IgD-negative memory B cell (primary cell): ENCODE results near the gene RPRML. TPM values are rescaled to one million over a fixed set of nuclear protein-coding genes. Genes with fewer than 3 reads are reported as not detected.

Source experiments
- H3K27ac Mint-ChIP-seq, 3 donors: one replicate each; pipeline ENCODE4 v1.8.0; 2020 to 2022; ENCODE audit warnings: mild to moderate bottlenecking in 3 of 3, mixed read lengths in 3 of 3, moderate library complexity in 1 of 3
- H3K27me3 Mint-ChIP-seq: one replicate; pipeline ENCODE4 v1.8.0; 2021; ENCODE audit warnings: mixed read lengths
- H3K36me3 Mint-ChIP-seq: one replicate; pipeline ENCODE4 v1.8.0; 2020; ENCODE audit warnings: mild to moderate bottlenecking, mixed read lengths
- H3K4me1 Mint-ChIP-seq, 3 donors: one replicate each; pipeline ENCODE4 v1.8.0; 2020 to 2022; ENCODE audit warnings: mixed read lengths in 3 of 3, mild to moderate bottlenecking in 1 of 3
- H3K4me3 Mint-ChIP-seq, 4 donors: one replicate each; pipeline ENCODE4 v1.8.0; 2020 to 2022; ENCODE audit warnings: mild to moderate bottlenecking in 4 of 4, mixed read lengths in 4 of 4, moderate library complexity in 3 of 4
- H3K9me3 Mint-ChIP-seq, 3 donors: one replicate each; pipeline ENCODE4 v1.8.0; 2020 to 2021; ENCODE audit warnings: mixed read lengths in 3 of 3, mild to moderate bottlenecking in 1 of 3
- polyA plus RNA-seq: library from polyadenylated mRNA; unstranded; fragments of 300-500 nt; fragmentation: Illumina TruSeq; gene quantifications from one replicate; pipeline ENCODE4 v1.2.3, GENCODE V29; 2021

RPRML gene
- polyA plus RNA-seq, 1 donor from 2014 or later, result 0.28 TPM

DNA sequence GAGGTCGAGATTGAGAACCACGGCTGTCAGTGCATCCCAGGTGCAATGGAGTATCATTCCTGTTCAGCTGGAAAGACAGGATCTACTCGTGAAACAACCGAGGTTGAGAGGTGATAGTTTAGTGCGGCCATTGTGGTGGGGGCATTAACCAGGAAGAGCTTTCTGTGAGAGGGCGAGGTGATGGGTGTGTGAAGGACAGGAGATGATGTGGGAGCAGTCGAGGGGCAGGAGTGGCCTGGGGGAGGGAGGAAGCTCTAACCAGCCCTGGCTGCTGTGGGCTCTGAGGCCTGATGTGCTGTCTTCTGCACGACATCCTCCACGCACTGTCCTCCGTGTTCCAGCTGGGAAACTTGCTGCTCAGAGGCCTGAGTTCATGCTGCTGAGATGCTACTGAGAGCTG, 34.1 kb downstream of the RPRML start:
- Mint-ChIP-seq H3K36me3 (peaks cover 3% of the 10 kb centered on the region), H3K4me3 (no peak overlapping the region), H3K9me3 (no peaks in the 10 kb centered on the region), H3K27me3 (peaks cover 2% of the 10 kb centered on the region), H3K27ac (no peak overlapping the region), H3K4me1 (peaks cover 3 to 10% (median 9%) of the 10 kb centered on the region in 3 donors)

GRCh38 chr17:46943501-46944393, 35.3 kb downstream of the RPRML start:
- Mint-ChIP-seq H3K36me3 (no peaks in the 10 kb centered on the region), H3K27me3 (peaks cover 2% of the 10 kb centered on the region), H3K4me3 (no peak overlapping the region), H3K9me3 (no peaks in the 10 kb centered on the region), H3K4me1 (peaks cover 3 to 10% (median 9%) of the 10 kb centered on the region in 3 donors), H3K27ac (peak overlapping the region in 1 of 3 donors; percentile 7)

- H3K4me3 Mint-ChIP-seq, result no peak overlapping the region
- H3K36me3 Mint-ChIP-seq, result no peaks in the 10 kb centered on the region
- H3K27me3 Mint-ChIP-seq, result peaks cover 2% of the 10 kb centered on the region
- no peaks in the 10 kb centered on the region for H3K9me3 Mint-ChIP-seq
- H3K27ac Mint-ChIP-seq, result no peak overlapping the region
- peaks cover 3 to 10% (median 9%) of the 10 kb centered on the region in 3 donors for H3K4me1 Mint-ChIP-seq
These were observed 35.9 kb downstream of the RPRML start for GRCh38 chr17:46943218-46943500.

- H3K4me1 Mint-ChIP-seq, result peaks cover 3 to 10% (median 9%) of the 10 kb centered on the region in 3 donors
- H3K27ac Mint-ChIP-seq, result no peak overlapping the region
- peaks cover 2% of the 10 kb centered on the region for H3K27me3 Mint-ChIP-seq
- H3K4me3 Mint-ChIP-seq, result peak overlapping the region in 1 of 4 donors; percentile 38
- no peaks in the 10 kb centered on the region for H3K36me3 Mint-ChIP-seq
- no peaks in the 10 kb centered on the region for H3K9me3 Mint-ChIP-seq
These were observed 36.4 kb downstream of the RPRML start for GRCh38 chr17:46942441-46943217.

DNA sequence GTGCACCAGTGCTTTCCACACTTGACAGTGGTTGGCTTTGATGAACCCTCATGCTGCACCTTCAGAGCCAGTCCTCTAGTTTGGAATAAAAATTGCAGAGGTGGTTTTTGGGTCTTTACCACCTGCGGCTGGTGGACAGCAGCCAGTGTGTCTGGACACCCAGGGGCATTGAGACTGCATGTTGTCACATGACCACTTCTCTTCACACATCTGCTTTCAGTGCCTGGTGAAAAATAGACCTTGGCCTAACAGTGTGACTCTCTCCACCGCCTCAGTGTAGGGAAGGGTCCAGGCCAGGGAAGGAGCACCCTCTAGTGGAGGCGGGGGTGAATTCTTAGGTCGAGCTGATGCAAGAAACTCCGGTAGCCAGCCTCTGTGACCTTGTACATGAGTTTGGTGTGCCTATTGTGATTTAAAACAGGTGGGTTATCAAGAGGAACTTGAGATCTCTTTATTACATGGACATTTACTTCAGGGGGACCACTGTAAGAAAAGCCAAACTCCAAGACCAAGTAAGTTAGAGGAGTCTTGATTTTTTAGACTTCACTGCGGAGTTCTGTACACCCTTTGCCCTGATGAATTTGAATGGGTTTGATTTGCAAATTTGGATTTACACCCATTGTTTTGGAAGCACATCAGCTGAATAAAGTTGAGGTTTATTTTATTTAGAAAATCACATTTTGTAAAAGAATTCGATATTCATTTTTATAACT, 38.2 kb downstream of the RPRML start:
- Mint-ChIP-seq H3K4me3 (no peak overlapping the region), H3K27me3 (no peaks in the 10 kb centered on the region), H3K27ac (peak overlapping the region in 2 of 3 donors; percentile 12 to 63), H3K4me1 (peaks cover 3 to 10% (median 9%) of the 10 kb centered on the region in 3 donors), H3K36me3 (no peaks in the 10 kb centered on the region), H3K9me3 (no peaks in the 10 kb centered on the region)

- H3K27ac Mint-ChIP-seq, result no peak overlapping the region
- H3K27me3 Mint-ChIP-seq, result no peaks in the 10 kb centered on the region
- H3K4me1 Mint-ChIP-seq, result peaks cover 0 to 2% (median under 1%) of the 10 kb centered on the region in 3 donors
- peaks cover 4% of the 10 kb centered on the region for H3K36me3 Mint-ChIP-seq
- no peak overlapping the region for H3K4me3 Mint-ChIP-seq
- no peaks in the 10 kb centered on the region for H3K9me3 Mint-ChIP-seq
These were observed 43.3 kb downstream of the RPRML start for GRCh38 chr17:46935658-46936266.

- Mint-ChIP-seq H3K9me3 (no peaks in the 10 kb centered on the region), H3K27ac (no peak overlapping the region), H3K36me3 (peaks cover 4% of the 10 kb centered on the region), H3K4me1 (peaks cover 6 to 16% (median 15%) of the 10 kb centered on the region in 3 donors), H3K4me3 (no peak overlapping the region), H3K27me3 (no peaks in the 10 kb centered on the region)
These were observed 47.5 kb downstream of the RPRML start for GRCh38 chr17:46931596-46931995.

DNA sequence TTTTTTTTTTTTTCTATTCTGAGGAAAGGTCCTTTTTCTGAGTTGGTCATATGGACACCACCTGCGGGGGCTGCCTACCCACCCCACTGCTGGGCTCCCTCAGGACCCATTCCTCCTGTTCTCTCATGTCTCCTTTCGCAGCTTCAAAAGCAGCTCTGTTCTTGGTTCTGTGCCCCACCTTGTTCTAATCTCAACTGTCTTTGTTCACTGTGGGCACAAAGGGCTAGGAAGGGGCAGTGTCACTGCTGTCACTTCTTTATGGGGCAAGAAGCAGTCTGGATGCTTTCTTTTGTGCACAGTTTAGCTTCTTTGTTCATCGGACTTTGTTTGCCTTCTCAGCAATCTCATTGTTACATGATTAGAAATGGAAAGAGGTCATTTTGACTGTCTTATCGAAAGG, 49.0 kb downstream of the RPRML start:
- no peak overlapping the region for H3K4me3 Mint-ChIP-seq
- H3K27me3 Mint-ChIP-seq, result no peaks in the 10 kb centered on the region
- no peaks in the 10 kb centered on the region for H3K9me3 Mint-ChIP-seq
- peaks cover 4% of the 10 kb centered on the region for H3K36me3 Mint-ChIP-seq
- H3K4me1 Mint-ChIP-seq, result peaks cover 15 to 29% (median 27%) of the 10 kb centered on the region in 3 donors
- H3K27ac Mint-ChIP-seq, result no peak overlapping the region

GRCh38 chr17:46929413-46929812, 49.6 kb downstream of the RPRML start:
- H3K27ac Mint-ChIP-seq, result peak overlapping the region in 1 of 3 donors; percentile 51
- H3K4me1 Mint-ChIP-seq, result peaks cover 19 to 35% (median 29%) of the 10 kb centered on the region in 3 donors
- H3K27me3 Mint-ChIP-seq, result no peaks in the 10 kb centered on the region
- H3K36me3 Mint-ChIP-seq, result peaks cover 4% of the 10 kb centered on the region
- H3K4me3 Mint-ChIP-seq, result no peak overlapping the region
- H3K9me3 Mint-ChIP-seq, result no peaks in the 10 kb centered on the region

DNA sequence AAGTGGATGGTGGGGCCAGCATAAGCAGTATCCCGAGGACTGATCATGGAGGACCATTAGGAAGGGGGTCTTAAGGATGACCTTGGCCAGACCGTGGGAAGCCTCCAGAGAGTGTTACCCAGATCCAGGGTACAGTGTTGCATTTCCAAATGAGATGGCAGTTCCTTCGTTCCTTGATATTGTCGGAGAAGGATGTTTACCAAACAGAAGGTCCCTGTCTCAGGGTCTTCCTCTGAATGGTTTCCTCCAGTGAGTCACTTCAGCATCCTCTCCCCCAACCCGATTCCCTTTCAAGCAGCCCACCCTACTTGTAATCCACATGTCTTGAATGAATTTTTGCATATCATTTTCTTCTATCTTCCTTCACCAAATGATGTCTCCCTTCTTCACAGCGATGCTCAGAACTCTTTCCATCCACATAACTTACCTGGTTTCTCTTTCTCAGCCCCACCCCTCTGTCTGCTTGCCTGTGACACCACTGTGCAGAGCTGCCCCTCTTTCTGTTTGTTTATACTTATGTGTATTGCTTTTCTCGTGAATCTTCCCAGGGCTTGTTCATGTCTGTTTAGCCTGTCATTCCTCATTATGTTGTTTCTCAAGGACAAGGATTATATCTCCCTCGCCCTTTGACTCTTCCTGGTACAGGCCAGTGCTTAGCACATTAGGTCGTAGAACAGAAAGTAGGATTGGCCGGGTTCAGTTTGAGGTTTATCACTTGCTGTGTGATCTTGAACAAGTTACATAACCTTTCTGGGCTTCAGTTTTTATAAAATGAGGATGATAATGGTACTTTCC, 50.4 kb downstream of the RPRML start:
- no peaks in the 10 kb centered on the region for H3K27me3 Mint-ChIP-seq
- peak overlapping the region in 1 of 4 donors; percentile 27 for H3K4me3 Mint-ChIP-seq
- no peaks in the 10 kb centered on the region for H3K9me3 Mint-ChIP-seq
- peaks cover 2% of the 10 kb centered on the region for H3K36me3 Mint-ChIP-seq
- peaks cover 25 to 41% (median 36%) of the 10 kb centered on the region in 3 donors for H3K4me1 Mint-ChIP-seq
- H3K27ac Mint-ChIP-seq, result peak overlapping the region in 1 of 3 donors; percentile 60

Other genes with a start within 250 kb of the RPRML start
- gene WNT3, start 160.6 kb downstream of the RPRML start, polyA plus RNA-seq, result 0.14 TPM
- not detected for gene WNT9B, start 127.7 kb downstream of the RPRML start, polyA plus RNA-seq
- 49.2 TPM for gene GOSR2, start 56.1 kb downstream of the RPRML start, polyA plus RNA-seq
- gene CDC27, start 210.0 kb upstream of the RPRML start, polyA plus RNA-seq, result 90.9 TPM
- not detected for gene MYL4, start 230.1 kb upstream of the RPRML start, polyA plus RNA-seq